OCI-LY7 (cell line): ENCODE data around the gene IL1A. TPM values are rescaled to one million over a fixed set of nuclear protein-coding genes. Genes with fewer than 3 reads are reported as not detected.

Experiments
- BruUV-seq: library from RNA; stranded (reverse); fragments of 400-500 nt; replicated peaks from 2 replicates; lab custom pipeline; 2021; lab: Mats Ljungman, UMichigan
- CTCF ChIA-PET: fragments of 300-600 bp; sonication (Branson Sonifier 250); formaldehyde crosslinking; loops from one replicate; lab custom pipeline; 2022; ENCODE audit warnings: antibody characterized with exemption; ENCODE audit not compliant: unreplicated experiment; lab: Charles Lee
- POLR2A ChIA-PET: fragments of 300-600 bp; sonication (Branson Sonifier 250); formaldehyde crosslinking; loops from one replicate; lab custom pipeline; 2022; ENCODE audit warnings: antibody characterized with exemption; lab: Charles Lee
- DNase-seq: peaks from one replicate; pipeline ENCODE4 v3.0.0-alpha.2; 2015; ENCODE audit warnings: low spot score
- H2AFZ ChIP-seq: fragments of 200-600 bp; sonication (generic), shearing (Covaris generic); 2 replicates; pipeline ENCODE4 v1.6.1; 2014; ENCODE audit warnings: mild to moderate bottlenecking, antibody characterized with exemption, low read length, moderate library complexity
- H3K27ac ChIP-seq: fragments of 200-600 bp; sonication (generic); 2 replicates; pipeline ENCODE4 v1.5.1; 2014; ENCODE audit warnings: mixed run types, low read depth, mild to moderate bottlenecking, moderate library complexity, low read length, inconsistent platforms; ENCODE audit not compliant: poor library complexity, severe bottlenecking
- H3K36me3 ChIP-seq: fragments of 200-600 bp; sonication (generic); 2 replicates; pipeline ENCODE4 v1.6.1; 2014; ENCODE audit warnings: mild to moderate bottlenecking, antibody characterized with exemption, low read length, moderate library complexity, mixed read lengths; ENCODE audit not compliant: insufficient read depth
- H3K4me1 ChIP-seq: fragments of 200-600 bp; sonication (generic); 2 replicates; pipeline ENCODE4 v1.5.1; 2014; ENCODE audit warnings: mild to moderate bottlenecking, low read length; ENCODE audit not compliant: insufficient read depth, poor library complexity, severe bottlenecking
- H3K4me2 ChIP-seq: fragments of 200-600 bp; sonication (generic); 2 replicates; pipeline ENCODE4 v1.6.1; 2014; ENCODE audit warnings: mild to moderate bottlenecking, low read length
- H3K4me3 ChIP-seq: fragments of 200-600 bp; sonication (generic); 2 replicates; pipeline ENCODE4 v1.5.1; 2014; ENCODE audit warnings: mild to moderate bottlenecking, low read depth, low read length; ENCODE audit not compliant: poor library complexity, severe bottlenecking
- H3K79me2 ChIP-seq: fragments of 200-600 bp; sonication (generic); 2 replicates; pipeline ENCODE4 v1.6.1; 2016; ENCODE audit warnings: low read depth, mild to moderate bottlenecking, low read length, moderate library complexity, mixed read lengths; ENCODE audit not compliant: insufficient read depth
- H3K9me2 ChIP-seq: fragments of 200-600 bp; sonication (generic); 2 replicates; pipeline ENCODE4 v1.6.1; 2016; ENCODE audit warnings: mild to moderate bottlenecking, low read length, mixed read lengths; ENCODE audit not compliant: insufficient read depth
- H3K9me3 ChIP-seq: fragments of 200-600 bp; sonication (generic); 2 replicates; pipeline ENCODE4 v1.6.1; 2014; ENCODE audit warnings: mild to moderate bottlenecking, mixed run types, low read length, mixed read lengths
- H4K20me1 ChIP-seq: fragments of 200-600 bp; sonication (generic); 2 replicates; pipeline ENCODE4 v1.6.1; 2014; ENCODE audit warnings: mild to moderate bottlenecking, antibody characterized with exemption, low read length, moderate library complexity, mixed read lengths; ENCODE audit not compliant: insufficient read depth
- CTCF ChIP-seq: fragments of 200-600 bp; sonication (generic); conservative IDR thresholded peaks from 2 replicates; pipeline ENCODE4 v1.5.1; 2014; ENCODE audit warnings: mild to moderate bottlenecking, antibody characterized with exemption, low read length, moderate library complexity, mixed read lengths
- EZH2phosphoT487 ChIP-seq: fragments of 200-600 bp; sonication (generic); IDR thresholded peaks from 2 replicates; pipeline ENCODE4 v1.6.1; 2018; ENCODE audit warnings: low read depth, borderline replicate concordance, mild to moderate bottlenecking, mixed run types, antibody characterized with exemption, low read length, moderate library complexity, mixed read lengths
- intact Hi-C: fragments of 100-400 bp; cut with micrococcal nuclease; formaldehyde crosslinking; loops from one replicate; pipeline ENCODE4 v1.10.0; 2022; ENCODE audit not compliant: unreplicated experiment
- total RNA-seq, 2 experiments: library from RNA; depleted of rRNA in 1 of 2; stranded (reverse); fragments of >200 nt in 1 of 2; shearing (Covaris generic) in 1 of 2; gene quantifications; 2 replicates each; pipeline ENCODE4 v1.2.3, GENCODE V29; 2014 to 2022

IL1A gene
- total RNA-seq, 2 experiments from 2014 or later = not detected

- no peaks in the 10 kb centered on the region for H4K20me1 ChIP-seq
- no peaks in the 10 kb centered on the region for H3K9me3 ChIP-seq
- H3K9me2 ChIP-seq = no peaks in the 10 kb centered on the region
- no peak for DNase-seq
- intact Hi-C loops = loop anchor here (5.0 kb wide), 2 partner anchors 36 to 246 kb away; partner anchors contain the start of gene TTL
- no peaks in the 10 kb centered on the region for H3K36me3 ChIP-seq
- H3K4me1 ChIP-seq = peaks cover 5% of the 10 kb centered on the region
- CTCF ChIA-PET = no interaction called here
- POLR2A ChIA-PET = interaction anchor here (0.5 to 1.6 kb wide), 2 partner anchors 12 to 102 kb away, joined by 4 read pairs; no protein-coding TSS in a partner anchor
- H3K4me2 ChIP-seq = no peak overlapping the region
- no peak overlapping the region for H3K4me3 ChIP-seq
- no peaks in the 10 kb centered on the region for H3K79me2 ChIP-seq
- H2AFZ ChIP-seq = no peak overlapping the region
- no TSS peak for BruUV-seq
- TF ChIP-seq EZH2phosphoT487 (no peak), CTCF (no peak)
- H3K27ac ChIP-seq = no peak overlapping the region
Measured at GRCh38 chr2:112728378-112729175, 55.7 kb downstream of the IL1A start.

GRCh38 chr2:112728029-112728362, 56.3 kb downstream of the IL1A start:
- Histone ChIP-seq H3K9me2 (no peaks in the 10 kb centered on the region), H3K9me3 (no peaks in the 10 kb centered on the region), H2AFZ (no peak overlapping the region), H3K4me2 (no peak overlapping the region), H3K4me1 (peaks cover 5% of the 10 kb centered on the region), H3K27ac (no peak overlapping the region), H4K20me1 (no peaks in the 10 kb centered on the region), H3K79me2 (no peaks in the 10 kb centered on the region), H3K4me3 (no peak overlapping the region), H3K36me3 (no peaks in the 10 kb centered on the region)
- intact Hi-C loops = loop anchor here (5.0 kb wide), 2 partner anchors 36 to 246 kb away; partner anchors contain the start of gene TTL
- BruUV-seq = no TSS peak
- ChIA-PET CTCF (no interaction called here), POLR2A (interaction anchor here (0.9 to 1.6 kb wide), 2 partner anchors 101 to 729 kb away, joined by 4 read pairs; no protein-coding TSS in a partner anchor)
- TF ChIP-seq EZH2phosphoT487 (no peak), CTCF (no peak)
- no peak for DNase-seq
